ENCODE data around the gene PPIL4.

Gene PPIL4

GRCh38 chr6:149457316-149457884 lies 88.4 kb downstream of the PPIL4 start:
- no peak for DNase-seq

GRCh38 chr6:149456311-149457021 lies 89.4 kb downstream of the PPIL4 start:
- DNase-seq: no peak

- DNase-seq: no peak
Measured at GRCh38 chr6:149455031-149455732, 90.7 kb downstream of the PPIL4 start.

Measured in NCI-H2081 treated with DMSO at 0.1 percent for 48 hours (cell line).